GM19324 (cell line): Measurements from ENCODE around the gene EIPR1.
"Not testable (repeated sequence)": the region's sequence is repeated elsewhere in the genome, so short reads cannot be mapped to it uniquely, and the experiment has no call there.

Experiments used
- ATAC-seq: cut with Tn5 transposase; IDR thresholded peaks from one replicate; pipeline ENCODE4 v1.9.1; 2021; ENCODE audit warnings: mild to moderate bottlenecking, moderate library complexity; ENCODE audit not compliant: unreplicated experiment, low FRiP score

The EIPR1 gene

DNA sequence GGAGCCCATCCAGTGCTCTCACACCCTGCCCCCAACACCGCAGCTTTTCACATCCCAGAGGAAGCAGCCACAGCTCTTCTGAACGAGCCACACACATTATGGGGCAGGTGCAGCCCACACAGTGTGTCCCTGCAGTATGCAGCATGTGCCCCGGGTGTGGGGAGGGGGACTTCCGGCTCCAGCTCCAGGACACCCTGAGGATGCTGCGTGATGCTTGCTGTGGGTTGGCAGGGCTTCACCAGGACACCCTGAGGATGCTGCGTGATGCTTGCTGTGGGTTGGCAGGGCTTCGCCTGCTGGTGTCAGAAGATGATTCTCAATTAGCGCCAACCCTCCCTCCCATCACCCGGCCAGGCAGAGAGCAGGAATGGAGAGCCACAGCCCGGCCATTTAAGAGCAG lies 193.9 kb downstream of the EIPR1 start:
- ATAC-seq = no peak

DNA sequence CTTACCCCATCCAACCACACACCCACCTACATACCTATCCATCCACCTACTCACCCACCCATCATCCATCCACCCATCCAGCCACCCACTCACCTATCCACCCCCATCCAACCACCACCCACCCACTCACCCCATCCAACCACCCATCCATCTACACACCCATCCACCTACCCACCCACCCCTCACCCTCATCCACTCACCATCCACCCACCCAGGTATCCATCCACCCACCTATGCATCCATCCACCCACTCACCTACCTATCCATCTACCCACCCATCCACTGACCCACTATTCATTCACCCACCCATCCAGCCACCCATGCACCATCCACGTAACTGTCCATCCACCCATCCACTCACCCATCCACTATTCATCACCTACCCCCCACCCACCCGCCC lies 194.8 kb downstream of the EIPR1 start:
- ATAC-seq = no peak

GRCh38 chr2:3181416-3182010 lies 196.1 kb downstream of the EIPR1 start:
- ATAC-seq = no peak

DNA sequence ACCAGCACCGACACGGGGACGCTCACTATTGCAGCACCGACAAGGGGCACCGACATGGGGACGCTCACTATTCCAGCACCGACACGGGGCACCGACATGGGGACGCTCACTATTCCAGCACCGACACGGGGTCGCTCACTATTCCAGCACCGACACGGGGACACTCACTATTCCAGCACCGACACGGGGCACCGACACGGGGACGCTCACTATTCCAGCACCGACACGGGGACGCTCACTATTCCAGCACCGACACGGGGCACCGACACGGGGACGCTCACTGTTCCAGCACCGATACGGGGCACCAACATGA lies 196.8 kb downstream of the EIPR1 start:
- ATAC-seq = not testable (repeated sequence)

- no peak for ATAC-seq
These were observed 197.3 kb downstream of the EIPR1 start for GRCh38 chr2:3180082-3180908.

DNA sequence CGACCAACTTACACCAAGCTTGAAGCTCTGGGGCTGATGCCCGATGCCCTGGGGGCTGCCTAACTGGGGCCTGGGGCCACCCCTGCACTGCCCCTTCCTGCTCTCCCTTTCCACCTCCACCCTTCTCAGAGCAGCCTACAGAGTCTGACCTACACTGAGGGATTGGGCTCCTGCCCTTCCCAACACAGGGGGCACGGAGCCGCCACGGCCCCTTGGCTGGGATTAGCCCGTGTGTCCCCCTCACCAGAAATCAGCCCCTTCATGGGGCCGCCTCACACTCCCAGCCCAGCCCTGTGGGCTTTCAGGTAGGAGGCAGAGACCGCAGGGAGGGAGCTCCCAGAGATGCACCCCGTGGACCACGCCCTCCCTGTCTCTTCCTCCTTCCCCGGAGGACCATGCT lies 198.0 kb downstream of the EIPR1 start:
- no peak for ATAC-seq

- ATAC-seq = no peak
These were observed 198.4 kb downstream of the EIPR1 start for GRCh38 chr2:3179208-3179607.

DNA sequence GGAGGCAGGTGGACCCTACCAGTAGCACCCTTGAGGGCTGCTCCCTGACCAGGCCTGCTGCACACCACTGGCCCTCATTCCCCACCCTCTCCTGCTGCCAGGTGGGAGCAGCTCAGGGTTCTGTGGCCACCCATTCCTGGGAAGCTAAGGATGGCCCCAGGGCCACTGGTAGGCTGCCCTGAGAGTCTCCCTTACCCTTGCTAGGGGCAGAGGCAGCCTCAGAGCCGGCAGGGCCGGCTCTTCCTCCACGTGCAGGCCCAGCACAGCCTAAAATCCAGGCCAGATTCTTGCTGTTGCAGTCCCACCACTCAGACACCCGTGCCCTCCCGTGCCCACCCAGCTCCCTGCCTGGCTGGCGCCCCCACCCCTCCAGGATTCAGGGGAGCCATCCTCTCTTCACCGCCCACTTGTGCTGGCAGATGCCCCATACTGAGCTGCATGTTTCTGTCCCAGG lies 199.0 kb downstream of the EIPR1 start:
- no peak for ATAC-seq

- no peak for ATAC-seq
These were observed 199.6 kb downstream of the EIPR1 start for GRCh38 chr2:3177891-3178577.

DNA sequence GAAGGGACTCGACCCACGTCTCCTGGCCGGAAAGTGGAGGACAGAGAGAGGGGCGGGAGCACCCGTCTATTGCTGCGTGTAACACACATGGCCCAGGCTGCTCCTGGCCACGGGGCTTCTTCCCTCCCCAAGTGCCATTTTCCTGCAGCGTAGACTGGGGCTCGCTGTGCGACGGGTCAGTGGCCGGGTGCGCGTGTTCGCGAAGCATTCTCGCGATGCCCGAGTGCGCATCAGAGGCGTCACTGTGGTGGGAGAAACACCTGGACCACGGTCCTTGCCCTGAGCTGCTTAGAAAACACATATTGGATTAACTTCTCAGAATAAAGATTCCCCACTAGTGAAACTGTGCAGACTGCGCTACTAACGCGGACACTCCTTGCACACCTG lies 200.8 kb downstream of the EIPR1 start:
- ATAC-seq = no peak

GRCh38 chr2:3176071-3176868 lies 201.3 kb downstream of the EIPR1 start:
- ATAC-seq = no peak

DNA sequence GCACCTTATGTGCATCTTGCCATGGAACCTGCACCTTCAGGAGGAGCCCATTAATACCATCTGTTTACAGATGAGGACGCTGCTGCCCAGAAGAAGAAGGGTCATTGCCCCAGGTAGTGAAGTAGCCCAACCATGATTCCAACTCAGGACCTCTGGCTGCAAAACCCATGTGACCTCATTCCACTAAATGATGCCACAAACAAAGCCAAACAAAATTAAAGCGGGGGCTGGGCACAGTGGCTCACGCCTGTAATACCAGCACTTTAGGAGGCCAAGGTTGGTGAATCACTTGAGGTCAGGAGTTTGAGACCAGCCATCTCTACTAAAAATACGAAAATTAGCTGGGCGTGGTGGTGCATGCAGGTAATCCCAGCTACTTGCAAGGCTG lies 202.1 kb downstream of the EIPR1 start:
- no peak for ATAC-seq

DNA sequence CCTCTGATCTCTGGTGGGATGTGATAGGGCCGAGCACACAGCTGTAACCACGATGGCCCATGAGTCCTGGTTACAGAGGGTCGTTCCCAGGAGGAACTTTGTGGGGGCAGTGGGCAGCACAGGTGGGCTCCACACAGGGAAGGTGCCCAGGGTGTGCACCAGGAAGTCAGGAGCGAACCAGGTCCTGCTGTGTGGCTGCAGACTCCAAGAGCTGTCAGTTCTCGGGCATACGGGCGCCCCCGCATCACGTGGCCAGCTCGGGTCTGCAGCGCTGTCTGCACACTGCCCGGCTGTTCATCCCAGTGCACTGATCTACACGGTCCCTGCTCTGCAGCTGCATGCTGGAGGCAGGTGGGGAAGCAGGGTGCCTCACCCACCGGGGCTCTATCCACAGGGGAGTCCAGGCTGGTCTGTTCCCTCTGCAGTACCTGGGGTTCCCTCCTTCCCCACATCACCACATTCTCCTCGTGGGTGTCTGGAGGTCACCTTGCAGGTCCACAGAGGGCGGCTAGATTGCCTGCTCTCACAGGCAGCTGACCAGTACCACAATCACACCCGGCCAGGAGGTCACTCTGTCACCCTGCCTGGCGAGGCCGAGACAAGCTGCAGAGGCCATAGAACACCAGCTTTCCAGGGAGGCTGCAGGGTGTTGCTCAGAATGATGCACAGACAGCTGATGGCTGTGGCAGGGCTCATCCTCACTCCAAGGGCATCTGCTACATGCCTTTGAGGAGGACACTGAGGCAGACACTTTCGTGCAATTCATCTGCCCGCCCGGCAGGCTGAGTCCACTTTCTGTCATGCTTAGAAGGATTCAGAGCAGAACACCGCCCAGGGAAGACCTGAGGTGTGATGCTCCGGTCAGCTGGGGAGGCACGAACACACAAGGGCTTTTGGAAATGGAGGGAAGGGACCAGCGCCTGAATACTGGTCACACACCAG lies 202.7 kb downstream of the EIPR1 start:
- ATAC-seq = no peak

- no peak for ATAC-seq
These were observed 204.6 kb downstream of the EIPR1 start for GRCh38 chr2:3173031-3173430.

- no peak for ATAC-seq
These were observed 205.2 kb downstream of the EIPR1 start for GRCh38 chr2:3172265-3172935.

GRCh38 chr2:3171564-3172264 lies 205.9 kb downstream of the EIPR1 start:
- ATAC-seq = no peak

- no peak for ATAC-seq
These were observed 206.7 kb downstream of the EIPR1 start for GRCh38 chr2:3170792-3171455.
